DOHH2 (cell line): ENCODE data around the gene TIAM2.

Source experiments
- EZH2phosphoT487 ChIP-seq: fragments of 200-600 bp; sonication (generic); IDR thresholded peaks from 2 replicates; pipeline ENCODE4 v1.6.1; 2017; ENCODE audit warnings: borderline replicate concordance, mild to moderate bottlenecking, antibody characterized with exemption, low read length, moderate library complexity, mixed read lengths
- TF ChIP-seq, protein P1 (sequence below): fragments of 200-600 bp; sonication (generic); IDR thresholded peaks from one replicate; pipeline ENCODE4 v1.5.1; 2014; ENCODE audit warnings: antibody characterized with exemption, mild to moderate bottlenecking, low read depth, low read length; ENCODE audit not compliant: poor library complexity, severe bottlenecking

- TF ChIP-seq, protein P1, sequence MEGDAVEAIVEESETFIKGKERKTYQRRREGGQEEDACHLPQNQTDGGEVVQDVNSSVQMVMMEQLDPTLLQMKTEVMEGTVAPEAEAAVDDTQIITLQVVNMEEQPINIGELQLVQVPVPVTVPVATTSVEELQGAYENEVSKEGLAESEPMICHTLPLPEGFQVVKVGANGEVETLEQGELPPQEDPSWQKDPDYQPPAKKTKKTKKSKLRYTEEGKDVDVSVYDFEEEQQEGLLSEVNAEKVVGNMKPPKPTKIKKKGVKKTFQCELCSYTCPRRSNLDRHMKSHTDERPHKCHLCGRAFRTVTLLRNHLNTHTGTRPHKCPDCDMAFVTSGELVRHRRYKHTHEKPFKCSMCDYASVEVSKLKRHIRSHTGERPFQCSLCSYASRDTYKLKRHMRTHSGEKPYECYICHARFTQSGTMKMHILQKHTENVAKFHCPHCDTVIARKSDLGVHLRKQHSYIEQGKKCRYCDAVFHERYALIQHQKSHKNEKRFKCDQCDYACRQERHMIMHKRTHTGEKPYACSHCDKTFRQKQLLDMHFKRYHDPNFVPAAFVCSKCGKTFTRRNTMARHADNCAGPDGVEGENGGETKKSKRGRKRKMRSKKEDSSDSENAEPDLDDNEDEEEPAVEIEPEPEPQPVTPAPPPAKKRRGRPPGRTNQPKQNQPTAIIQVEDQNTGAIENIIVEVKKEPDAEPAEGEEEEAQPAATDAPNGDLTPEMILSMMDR: no peak
- no peak for TF ChIP-seq EZH2phosphoT487
Measured at GRCh38 chr6:155069543-155069942, 74.4 kb downstream of the TIAM2 start.
